ENCODE measurements around the gene ZBTB7C. TPM values are rescaled to one million over a fixed set of nuclear protein-coding genes. Genes with fewer than 3 reads are reported as not detected.

Gene ZBTB7C
- polyA plus RNA-seq, 2 of the 4 experiments (the other 2 are of a cell fraction): 0.10 to 0.12 TPM

GRCh38 chr18:48193521-48194492 lies 215.4 kb downstream of the ZBTB7C start:
- CTCF ChIA-PET: no interaction called here
- no peak for DNase-seq (ENCODE audit: low read depth in 1 of 2, low spot score in 1 of 2)
- POLR2A ChIA-PET: no interaction called here
- no peaks in the 10 kb centered on the region for H3K9me3 ChIP-seq
- no peak overlapping the region for H3K4me2 ChIP-seq
- no peak overlapping the region for H3K4me3 ChIP-seq
- TF ChIP-seq E2F6 (IDR thresholded peaks at IDR 0.05; ENCODE audit: borderline replicate concordance, low read depth): no peak
- no peak for TF ChIP-seq JUN (IDR thresholded peaks at IDR 0.05)
- no peak for TF ChIP-seq ELK1 (IDR thresholded peaks at IDR 0.05; ENCODE audit: low read depth, low read length)
- no peak for TF ChIP-seq ZSCAN20 (CRISPR knock-in tag; IDR thresholded peaks at IDR 0.05)
- no peak for TF ChIP-seq TFCP2L1 (CRISPR knock-in tag; IDR thresholded peaks at IDR 0.05)
- TF ChIP-seq MYC (IDR thresholded peaks at IDR 0.05; ENCODE audit: borderline replicate concordance, low read length): no peak
- WGBS (ENCODE audit: missing lambda C conversion rate): 73% methylated on average over 4 of the region's 9 CpGs
- no peak for FAIRE-seq
- H3K4me1 ChIP-seq: no peaks in the 10 kb centered on the region
- ATAC-seq: no peak
- no peak overlapping the region for H3K27ac ChIP-seq

DNA sequence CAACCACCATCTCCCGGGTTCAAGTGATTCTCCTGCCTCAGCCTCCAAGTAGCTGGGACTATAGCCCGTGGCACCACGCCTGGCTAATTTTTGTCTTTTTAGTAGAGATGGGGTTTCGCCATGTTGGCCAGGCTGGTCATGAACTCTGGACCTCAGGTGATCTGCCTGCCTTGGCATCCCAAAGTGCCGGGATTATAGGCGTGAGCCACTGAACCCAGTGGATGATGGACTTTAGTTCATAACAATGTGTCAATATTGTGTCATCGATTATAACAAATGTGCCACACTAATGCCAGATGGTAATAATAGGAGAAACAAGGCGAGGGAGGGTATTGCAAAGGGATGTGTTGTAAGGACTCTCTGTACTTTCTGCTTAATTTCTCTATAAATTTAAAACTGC lies 216.6 kb downstream of the ZBTB7C start:
- no peak for DNase-seq (ENCODE audit: low read depth in 1 of 2, low spot score in 1 of 2)
- CTCF ChIA-PET: no interaction called here
- Histone ChIP-seq H3K4me2 (no peak overlapping the region), H3K4me1 (no peaks in the 10 kb centered on the region), H3K9me3 (no peaks in the 10 kb centered on the region), H3K27ac (no peak overlapping the region), H3K4me3 (no peak overlapping the region)
- no peak for ATAC-seq
- FAIRE-seq: no peak
- POLR2A ChIA-PET: no interaction called here
- TF ChIP-seq NR3C1 (IDR thresholded peaks at IDR 0.05) (no peak), EHF (CRISPR knock-in tag; IDR thresholded peaks at IDR 0.05) (no peak), RAD21 (conservative IDR thresholded peaks at IDR 0.05 in 1 of 2, IDR thresholded peaks at IDR 0.05 in 1 of 2) (no peak), MAZ (IDR thresholded peaks at IDR 0.05; ENCODE audit: borderline replicate concordance, low read depth, low read length) (no peak), EP300 (IDR thresholded peaks at IDR 0.05) (no peak), POLR2AphosphoS2 (conservative IDR thresholded peaks at IDR 0.05; ENCODE audit: low read length) (no peak), HES2 (IDR thresholded peaks at IDR 0.05) (no peak), HOXB13 (CRISPR knock-in tag; IDR thresholded peaks at IDR 0.05; ENCODE audit: low read depth) (no peak), RFX5 (IDR thresholded peaks at IDR 0.05) (no peak), E2F6 (IDR thresholded peaks at IDR 0.05; ENCODE audit: borderline replicate concordance, low read depth) (no peak), MAX (IDR thresholded peaks at IDR 0.05) (no peak), TP53 (CRISPR knock-in tag; IDR thresholded peaks at IDR 0.05) (no peak), GATA3 (IDR thresholded peaks at IDR 0.05; ENCODE audit: borderline replicate concordance) (no peak)
- TF ChIP-seq, protein P1, sequence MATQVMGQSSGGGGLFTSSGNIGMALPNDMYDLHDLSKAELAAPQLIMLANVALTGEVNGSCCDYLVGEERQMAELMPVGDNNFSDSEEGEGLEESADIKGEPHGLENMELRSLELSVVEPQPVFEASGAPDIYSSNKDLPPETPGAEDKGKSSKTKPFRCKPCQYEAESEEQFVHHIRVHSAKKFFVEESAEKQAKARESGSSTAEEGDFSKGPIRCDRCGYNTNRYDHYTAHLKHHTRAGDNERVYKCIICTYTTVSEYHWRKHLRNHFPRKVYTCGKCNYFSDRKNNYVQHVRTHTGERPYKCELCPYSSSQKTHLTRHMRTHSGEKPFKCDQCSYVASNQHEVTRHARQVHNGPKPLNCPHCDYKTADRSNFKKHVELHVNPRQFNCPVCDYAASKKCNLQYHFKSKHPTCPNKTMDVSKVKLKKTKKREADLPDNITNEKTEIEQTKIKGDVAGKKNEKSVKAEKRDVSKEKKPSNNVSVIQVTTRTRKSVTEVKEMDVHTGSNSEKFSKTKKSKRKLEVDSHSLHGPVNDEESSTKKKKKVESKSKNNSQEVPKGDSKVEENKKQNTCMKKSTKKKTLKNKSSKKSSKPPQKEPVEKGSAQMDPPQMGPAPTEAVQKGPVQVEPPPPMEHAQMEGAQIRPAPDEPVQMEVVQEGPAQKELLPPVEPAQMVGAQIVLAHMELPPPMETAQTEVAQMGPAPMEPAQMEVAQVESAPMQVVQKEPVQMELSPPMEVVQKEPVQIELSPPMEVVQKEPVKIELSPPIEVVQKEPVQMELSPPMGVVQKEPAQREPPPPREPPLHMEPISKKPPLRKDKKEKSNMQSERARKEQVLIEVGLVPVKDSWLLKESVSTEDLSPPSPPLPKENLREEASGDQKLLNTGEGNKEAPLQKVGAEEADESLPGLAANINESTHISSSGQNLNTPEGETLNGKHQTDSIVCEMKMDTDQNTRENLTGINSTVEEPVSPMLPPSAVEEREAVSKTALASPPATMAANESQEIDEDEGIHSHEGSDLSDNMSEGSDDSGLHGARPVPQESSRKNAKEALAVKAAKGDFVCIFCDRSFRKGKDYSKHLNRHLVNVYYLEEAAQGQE (IDR thresholded peaks at IDR 0.05): no peak
- TF ChIP-seq, protein P2, sequence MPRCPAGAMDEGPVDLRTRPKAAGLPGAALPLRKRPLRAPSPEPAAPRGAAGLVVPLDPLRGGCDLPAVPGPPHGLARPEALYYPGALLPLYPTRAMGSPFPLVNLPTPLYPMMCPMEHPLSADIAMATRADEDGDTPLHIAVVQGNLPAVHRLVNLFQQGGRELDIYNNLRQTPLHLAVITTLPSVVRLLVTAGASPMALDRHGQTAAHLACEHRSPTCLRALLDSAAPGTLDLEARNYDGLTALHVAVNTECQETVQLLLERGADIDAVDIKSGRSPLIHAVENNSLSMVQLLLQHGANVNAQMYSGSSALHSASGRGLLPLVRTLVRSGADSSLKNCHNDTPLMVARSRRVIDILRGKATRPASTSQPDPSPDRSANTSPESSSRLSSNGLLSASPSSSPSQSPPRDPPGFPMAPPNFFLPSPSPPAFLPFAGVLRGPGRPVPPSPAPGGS (IDR thresholded peaks at IDR 0.05): no peak
- 55% methylated on average over 5 of the region's 8 CpGs for WGBS (ENCODE audit: missing lambda C conversion rate)

All from A549 (cell line).